Measurements from ENCODE around the gene ELAC2.

DNA sequence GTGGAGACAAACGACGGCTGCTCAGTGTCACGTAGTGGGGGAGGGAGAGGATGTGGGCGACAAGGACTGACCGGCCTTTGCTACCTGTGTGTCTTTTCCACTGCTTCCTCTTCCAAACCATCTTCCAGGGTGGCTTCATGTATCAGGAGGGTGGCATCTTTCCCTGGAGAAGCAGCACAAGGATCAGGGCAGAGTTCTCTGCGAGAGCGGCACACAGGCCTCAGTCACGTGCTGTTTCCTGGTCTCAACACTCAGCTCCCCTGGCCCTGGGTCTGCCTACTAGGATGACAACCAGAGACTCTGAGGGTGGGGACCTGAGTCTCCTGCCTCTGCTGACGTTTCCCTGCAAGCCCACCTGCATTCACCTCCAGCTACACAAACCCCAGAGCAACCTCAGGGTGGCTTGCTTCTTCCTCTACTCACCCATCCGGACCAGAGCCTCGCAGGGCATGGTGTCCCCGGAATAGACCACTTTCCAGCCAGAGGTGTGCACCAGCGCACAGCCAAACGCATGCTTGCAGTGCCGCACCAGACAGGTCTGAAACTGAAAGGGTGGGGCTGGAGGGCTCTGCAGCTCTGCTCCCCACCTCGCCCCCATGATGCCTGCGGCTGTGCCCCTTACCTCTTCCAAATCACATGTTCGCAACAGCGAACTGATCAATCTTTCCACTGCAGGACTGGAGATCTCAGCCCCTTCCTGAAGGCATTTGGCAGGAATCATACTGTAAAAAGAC lies 23.3 kb downstream of the ELAC2 start:
- TF ChIP-seq, protein P1, sequence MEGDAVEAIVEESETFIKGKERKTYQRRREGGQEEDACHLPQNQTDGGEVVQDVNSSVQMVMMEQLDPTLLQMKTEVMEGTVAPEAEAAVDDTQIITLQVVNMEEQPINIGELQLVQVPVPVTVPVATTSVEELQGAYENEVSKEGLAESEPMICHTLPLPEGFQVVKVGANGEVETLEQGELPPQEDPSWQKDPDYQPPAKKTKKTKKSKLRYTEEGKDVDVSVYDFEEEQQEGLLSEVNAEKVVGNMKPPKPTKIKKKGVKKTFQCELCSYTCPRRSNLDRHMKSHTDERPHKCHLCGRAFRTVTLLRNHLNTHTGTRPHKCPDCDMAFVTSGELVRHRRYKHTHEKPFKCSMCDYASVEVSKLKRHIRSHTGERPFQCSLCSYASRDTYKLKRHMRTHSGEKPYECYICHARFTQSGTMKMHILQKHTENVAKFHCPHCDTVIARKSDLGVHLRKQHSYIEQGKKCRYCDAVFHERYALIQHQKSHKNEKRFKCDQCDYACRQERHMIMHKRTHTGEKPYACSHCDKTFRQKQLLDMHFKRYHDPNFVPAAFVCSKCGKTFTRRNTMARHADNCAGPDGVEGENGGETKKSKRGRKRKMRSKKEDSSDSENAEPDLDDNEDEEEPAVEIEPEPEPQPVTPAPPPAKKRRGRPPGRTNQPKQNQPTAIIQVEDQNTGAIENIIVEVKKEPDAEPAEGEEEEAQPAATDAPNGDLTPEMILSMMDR (IDR thresholded peaks at IDR 0.05), result no peak
- no peak for TF ChIP-seq POLR2A (IDR thresholded peaks at IDR 0.05)
